ENCODE data around the gene COL4A4.

COL4A4 gene

GRCh38 chr2:226995625-226996041 is 168.4 kb downstream of the COL4A4 start:
- no peak overlapping the region for H3K4me3 ChIP-seq (ENCODE audit: low read depth in 1 of 5, low read length in 5 of 5)
- peaks cover 6 to 30% (median 12%) of the 10 kb centered on the region in 5 donors for H3K36me3 ChIP-seq (ENCODE audit: control insufficient read depth in 5 of 5, insufficient read depth in 5 of 5, low read length in 5 of 5)
- H3K9ac ChIP-seq (ENCODE audit: low read length in 5 of 5): no peak overlapping the region
- no peaks in the 10 kb centered on the region for H3K27me3 ChIP-seq (ENCODE audit: control insufficient read depth in 5 of 5, insufficient read depth in 4 of 5, low read length in 5 of 5)
- no peak overlapping the region for H3K27ac ChIP-seq (ENCODE audit: low read depth, low read length)
- no peaks in the 10 kb centered on the region for H3K9me3 ChIP-seq (ENCODE audit: control insufficient read depth in 5 of 5, low read length in 5 of 5)
- H3K4me1 ChIP-seq (ENCODE audit: control insufficient read depth in 5 of 5, insufficient read depth in 5 of 5, low read length in 5 of 5): peaks cover 0 to 1% (median 0%) of the 10 kb centered on the region in 5 donors

- Histone ChIP-seq H3K27me3 (ENCODE audit: control insufficient read depth in 5 of 5, insufficient read depth in 4 of 5, low read length in 5 of 5) (no peaks in the 10 kb centered on the region), H3K4me3 (ENCODE audit: low read depth in 1 of 5, low read length in 5 of 5) (no peak overlapping the region), H3K27ac (ENCODE audit: low read depth, low read length) (no peak overlapping the region), H3K4me1 (ENCODE audit: control insufficient read depth in 5 of 5, insufficient read depth in 5 of 5, low read length in 5 of 5) (no peaks in the 10 kb centered on the region), H3K9ac (ENCODE audit: low read length in 5 of 5) (no peak overlapping the region), H3K9me3 (ENCODE audit: control insufficient read depth in 5 of 5, low read length in 5 of 5) (no peaks in the 10 kb centered on the region), H3K36me3 (ENCODE audit: control insufficient read depth in 5 of 5, insufficient read depth in 5 of 5, low read length in 5 of 5) (peaks cover 6 to 26% (median 12%) of the 10 kb centered on the region in 5 donors)
Measured at GRCh38 chr2:226994775-226995174, 169.2 kb downstream of the COL4A4 start.

- H3K36me3 ChIP-seq (ENCODE audit: control insufficient read depth in 5 of 5, insufficient read depth in 5 of 5, low read length in 5 of 5): peaks cover 7 to 21% (median 12%) of the 10 kb centered on the region in 5 donors
Measured at GRCh38 chr2:226993171-226993570, 170.8 kb downstream of the COL4A4 start.

GRCh38 chr2:226991663-226992062 is 172.3 kb downstream of the COL4A4 start:
- no peaks in the 10 kb centered on the region for H3K4me1 ChIP-seq (ENCODE audit: control insufficient read depth in 5 of 5, insufficient read depth in 5 of 5, low read length in 5 of 5)
- H3K4me3 ChIP-seq (ENCODE audit: low read depth in 1 of 5, low read length in 5 of 5): no peak overlapping the region
- no peaks in the 10 kb centered on the region for H3K27me3 ChIP-seq (ENCODE audit: control insufficient read depth in 5 of 5, insufficient read depth in 4 of 5, low read length in 5 of 5)
- peaks cover 7 to 21% (median 12%) of the 10 kb centered on the region in 5 donors for H3K36me3 ChIP-seq (ENCODE audit: control insufficient read depth in 5 of 5, insufficient read depth in 5 of 5, low read length in 5 of 5)
- no peak overlapping the region for H3K27ac ChIP-seq (ENCODE audit: low read depth, low read length)
- H3K9me3 ChIP-seq (ENCODE audit: control insufficient read depth in 5 of 5, low read length in 5 of 5): no peaks in the 10 kb centered on the region
- no peak overlapping the region for H3K9ac ChIP-seq (ENCODE audit: low read length in 5 of 5)

More at GRCh38 chr2:226993171-226993570, 170.8 kb downstream of the COL4A4 start:
- Histone ChIP-seq H3K9me3 (ENCODE audit: control insufficient read depth in 5 of 5, low read length in 5 of 5) (no peaks in the 10 kb centered on the region), H3K9ac (ENCODE audit: low read length in 5 of 5) (no peak overlapping the region), H3K4me3 (ENCODE audit: low read depth in 1 of 5, low read length in 5 of 5) (no peak overlapping the region), H3K27me3 (ENCODE audit: control insufficient read depth in 5 of 5, insufficient read depth in 4 of 5, low read length in 5 of 5) (no peaks in the 10 kb centered on the region), H3K27ac (ENCODE audit: low read depth, low read length) (no peak overlapping the region), H3K4me1 (ENCODE audit: control insufficient read depth in 5 of 5, insufficient read depth in 5 of 5, low read length in 5 of 5) (no peaks in the 10 kb centered on the region)

- Histone ChIP-seq H3K4me1 (ENCODE audit: control insufficient read depth in 5 of 5, insufficient read depth in 5 of 5, low read length in 5 of 5) (peaks cover 0 to 13% (median 4%) of the 10 kb centered on the region in 5 donors), H3K27me3 (ENCODE audit: control insufficient read depth in 5 of 5, insufficient read depth in 4 of 5, low read length in 5 of 5) (no peaks in the 10 kb centered on the region), H3K27ac (ENCODE audit: low read depth, low read length) (peak overlapping the region; percentile 6), H3K9me3 (ENCODE audit: control insufficient read depth in 5 of 5, low read length in 5 of 5) (no peaks in the 10 kb centered on the region), H3K4me3 (ENCODE audit: low read depth in 1 of 5, low read length in 5 of 5) (no peak overlapping the region), H3K9ac (ENCODE audit: low read length in 5 of 5) (no peak overlapping the region), H3K36me3 (ENCODE audit: control insufficient read depth in 5 of 5, insufficient read depth in 5 of 5, low read length in 5 of 5) (peaks cover 0 to 5% (median 0%) of the 10 kb centered on the region in 5 donors)
Measured at GRCh38 chr2:226985583-226985946, 178.4 kb downstream of the COL4A4 start.

GRCh38 chr2:226984750-226985582 is 179.0 kb downstream of the COL4A4 start:
- H3K36me3 ChIP-seq (ENCODE audit: control insufficient read depth in 5 of 5, insufficient read depth in 5 of 5, low read length in 5 of 5): peaks cover 0 to 5% (median 0%) of the 10 kb centered on the region in 5 donors
- peak overlapping the region in 1 of 5 donors; percentile 24 for H3K4me3 ChIP-seq (ENCODE audit: low read depth in 1 of 5, low read length in 5 of 5)
- H3K27me3 ChIP-seq (ENCODE audit: control insufficient read depth in 5 of 5, insufficient read depth in 4 of 5, low read length in 5 of 5): no peaks in the 10 kb centered on the region
- peak overlapping the region; percentile 6 for H3K27ac ChIP-seq (ENCODE audit: low read depth, low read length)
- H3K9me3 ChIP-seq (ENCODE audit: control insufficient read depth in 5 of 5, low read length in 5 of 5): no peaks in the 10 kb centered on the region
- H3K4me1 ChIP-seq (ENCODE audit: control insufficient read depth in 5 of 5, insufficient read depth in 5 of 5, low read length in 5 of 5): peaks cover 0 to 13% (median 4%) of the 10 kb centered on the region in 5 donors
- no peak overlapping the region for H3K9ac ChIP-seq (ENCODE audit: low read length in 5 of 5)

- no peaks in the 10 kb centered on the region for H3K9me3 ChIP-seq (ENCODE audit: control insufficient read depth in 5 of 5, low read length in 5 of 5)
- H3K4me3 ChIP-seq (ENCODE audit: low read depth in 1 of 5, low read length in 5 of 5): no peak overlapping the region
- peaks cover 0 to 3% (median 0%) of the 10 kb centered on the region in 5 donors for H3K36me3 ChIP-seq (ENCODE audit: control insufficient read depth in 5 of 5, insufficient read depth in 5 of 5, low read length in 5 of 5)
- no peaks in the 10 kb centered on the region for H3K27me3 ChIP-seq (ENCODE audit: control insufficient read depth in 5 of 5, insufficient read depth in 4 of 5, low read length in 5 of 5)
- no peak overlapping the region for H3K27ac ChIP-seq (ENCODE audit: low read depth, low read length)
- H3K4me1 ChIP-seq (ENCODE audit: control insufficient read depth in 5 of 5, insufficient read depth in 5 of 5, low read length in 5 of 5): peaks cover 0 to 13% (median 4%) of the 10 kb centered on the region in 5 donors
- H3K9ac ChIP-seq (ENCODE audit: low read length in 5 of 5): no peak overlapping the region
Measured at GRCh38 chr2:226983895-226984749, 179.9 kb downstream of the COL4A4 start.

- no peak overlapping the region for H3K27ac ChIP-seq (ENCODE audit: low read depth, low read length)
- peaks cover 0 to 3% (median 0%) of the 10 kb centered on the region in 5 donors for H3K36me3 ChIP-seq (ENCODE audit: control insufficient read depth in 5 of 5, insufficient read depth in 5 of 5, low read length in 5 of 5)
- H3K4me3 ChIP-seq (ENCODE audit: low read depth in 1 of 5, low read length in 5 of 5): no peak overlapping the region
- H3K27me3 ChIP-seq (ENCODE audit: control insufficient read depth in 5 of 5, insufficient read depth in 4 of 5, low read length in 5 of 5): no peaks in the 10 kb centered on the region
- peaks cover 0 to 13% (median 4%) of the 10 kb centered on the region in 5 donors for H3K4me1 ChIP-seq (ENCODE audit: control insufficient read depth in 5 of 5, insufficient read depth in 5 of 5, low read length in 5 of 5)
- H3K9me3 ChIP-seq (ENCODE audit: control insufficient read depth in 5 of 5, low read length in 5 of 5): no peaks in the 10 kb centered on the region
- H3K9ac ChIP-seq (ENCODE audit: low read length in 5 of 5): no peak overlapping the region
Measured at GRCh38 chr2:226981791-226982326, 182.1 kb downstream of the COL4A4 start.

- Histone ChIP-seq H3K4me3 (ENCODE audit: low read depth in 1 of 5, low read length in 5 of 5) (no peak overlapping the region), H3K27ac (ENCODE audit: low read depth, low read length) (no peak overlapping the region), H3K9me3 (ENCODE audit: control insufficient read depth in 5 of 5, low read length in 5 of 5) (no peaks in the 10 kb centered on the region), H3K4me1 (ENCODE audit: control insufficient read depth in 5 of 5, insufficient read depth in 5 of 5, low read length in 5 of 5) (peaks cover 0 to 6% (median 0%) of the 10 kb centered on the region in 5 donors), H3K36me3 (ENCODE audit: control insufficient read depth in 5 of 5, insufficient read depth in 5 of 5, low read length in 5 of 5) (peaks cover 0 to 3% (median 0%) of the 10 kb centered on the region in 5 donors), H3K27me3 (ENCODE audit: control insufficient read depth in 5 of 5, insufficient read depth in 4 of 5, low read length in 5 of 5) (no peaks in the 10 kb centered on the region), H3K9ac (ENCODE audit: low read length in 5 of 5) (no peak overlapping the region)
Measured at GRCh38 chr2:226979004-226979403, 185.0 kb downstream of the COL4A4 start.

Measured in subcutaneous abdominal adipose tissue (tissue), 5 donors.